Measurements from ENCODE around the gene ITCH.
"Not testable (repeated sequence)": the region's sequence is repeated elsewhere in the genome, so short reads cannot be mapped to it uniquely, and the experiment has no call there.

Gene ITCH

DNA sequence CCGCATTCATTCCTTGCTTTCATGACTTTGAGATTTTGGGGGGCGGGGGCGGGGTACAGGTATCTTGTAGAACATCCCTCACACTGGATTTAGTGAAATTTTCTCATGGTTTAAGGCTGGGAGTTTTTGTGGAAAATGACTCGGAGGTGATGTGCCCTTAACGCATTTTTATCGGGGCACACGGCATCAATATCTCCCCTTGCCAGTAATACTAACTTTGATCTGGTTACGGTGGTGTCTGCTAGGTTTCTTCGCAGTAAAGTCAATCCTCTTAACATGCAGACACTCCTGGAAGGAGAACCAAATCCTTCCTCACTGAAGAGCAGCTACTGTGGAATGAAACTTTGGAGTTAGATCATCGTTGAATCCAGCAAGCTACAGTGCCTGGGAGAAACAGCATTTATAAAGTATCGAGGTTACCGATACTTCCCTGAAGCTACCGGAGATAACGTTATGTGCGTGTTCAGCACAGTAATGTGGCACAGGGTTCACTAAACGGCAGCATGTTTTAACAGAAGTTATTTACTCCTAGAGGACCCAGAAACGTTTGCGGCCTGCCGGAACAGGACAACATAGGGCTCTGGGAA lies 151.9 kb downstream of the ITCH start:
- peak; percentile 42 for DNase-seq

DNA sequence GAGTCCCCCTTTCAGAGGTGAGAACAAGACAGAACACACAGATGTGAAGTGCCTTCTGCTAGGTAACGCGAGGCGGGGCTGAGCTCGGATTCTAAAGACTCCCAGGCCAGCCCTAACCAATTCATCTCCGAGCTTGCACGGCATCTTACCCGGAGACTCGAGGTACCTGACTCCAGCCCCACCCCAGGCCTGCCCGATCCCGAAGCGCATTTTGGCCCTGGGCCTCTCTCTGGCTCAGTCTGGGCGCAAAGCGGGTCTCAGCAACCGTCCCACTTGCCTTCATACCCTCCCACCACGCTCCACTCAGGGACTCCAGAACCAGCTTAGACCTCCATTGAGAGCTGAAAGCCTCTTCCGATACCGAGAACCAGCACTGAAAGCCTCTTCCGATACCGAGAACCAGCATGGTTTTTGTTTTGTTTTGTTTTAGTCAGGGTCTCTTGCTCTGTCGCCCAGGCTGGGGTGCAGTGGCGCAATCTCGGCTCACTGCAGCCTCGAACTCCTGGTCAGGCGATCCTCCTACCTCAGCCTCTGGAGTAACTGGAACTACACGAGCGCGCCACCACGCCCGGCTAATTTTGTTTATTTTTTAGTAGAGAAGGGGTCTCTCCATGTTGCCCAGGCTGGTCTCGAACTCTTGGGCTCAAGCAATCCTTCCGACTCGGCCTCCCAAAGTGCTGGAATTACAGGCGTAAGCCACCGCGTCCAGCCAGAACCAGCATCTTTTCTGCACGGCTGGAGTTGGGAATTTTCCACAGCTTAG lies 152.6 kb downstream of the ITCH start:
- DNase-seq = peak; percentile 87

DNA sequence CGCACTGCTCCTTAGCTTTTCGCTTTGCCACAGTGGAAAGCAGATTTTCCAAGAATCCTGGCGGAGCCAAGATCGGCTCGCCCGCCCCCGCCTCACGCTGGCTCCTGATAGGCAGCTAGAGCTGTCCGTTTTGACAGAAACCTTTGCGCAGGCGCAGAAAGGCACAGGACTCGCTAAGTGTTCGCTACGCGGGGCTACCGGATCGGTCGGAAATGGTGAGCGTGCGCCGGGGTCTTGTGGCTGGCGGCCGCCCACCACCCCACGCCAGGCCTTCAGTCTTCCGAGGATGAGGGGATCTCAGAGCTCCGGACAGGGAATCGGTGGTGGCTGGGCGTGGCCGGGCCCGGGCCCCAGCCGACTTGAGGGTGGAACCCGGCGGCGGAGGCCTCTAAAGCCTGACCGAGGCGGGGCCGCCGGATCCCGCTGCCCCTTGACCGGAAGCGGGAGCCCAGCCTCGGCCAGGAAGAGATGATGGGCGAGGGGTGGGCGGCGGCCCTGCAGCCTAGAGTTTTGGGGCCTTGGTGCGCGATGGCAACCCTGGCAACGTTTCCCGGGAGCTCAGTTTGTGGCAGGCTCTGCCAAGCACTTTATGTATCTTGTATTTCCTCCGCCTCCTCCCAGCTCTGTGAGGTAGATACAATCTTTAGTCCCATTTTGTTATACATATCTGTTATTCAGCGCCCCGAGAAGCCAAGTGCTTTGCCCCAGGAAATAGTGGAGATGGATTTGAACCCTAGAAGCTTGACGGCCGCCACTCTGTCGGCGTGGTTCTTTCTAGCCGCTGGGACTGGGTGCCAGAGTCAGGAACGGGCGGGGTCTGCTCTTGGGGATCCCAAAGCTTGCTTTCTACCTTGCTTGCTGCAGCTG lies 153.4 kb downstream of the ITCH start, which contains the start of gene DYNLRB1:
DYNLRB1 (plus strand) TSS at position 176 of the 867 bp plus-strand sequence; CDS start at position 213, 37 bp downstream.
- DNase-seq = peak; percentile 99

DNA sequence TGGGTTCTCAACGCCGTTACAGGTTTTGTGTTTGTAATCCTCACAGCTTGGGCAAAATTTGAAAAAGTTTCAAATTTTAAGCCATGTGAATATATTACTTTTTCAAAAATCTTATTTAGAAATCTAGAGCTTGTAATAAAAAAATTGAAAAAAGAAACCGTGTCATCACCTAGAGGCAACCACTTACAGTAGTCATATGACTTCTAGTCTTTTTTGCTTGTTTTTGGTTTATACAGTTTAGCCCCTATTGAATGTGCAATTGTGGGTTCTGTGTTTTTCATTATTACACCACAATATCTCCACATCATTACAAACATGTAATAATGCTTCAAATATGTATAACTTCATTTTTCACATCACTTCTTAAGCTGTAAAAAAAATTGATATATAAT lies 154.0 kb downstream of the ITCH start:
- DNase-seq = no peak

DNA sequence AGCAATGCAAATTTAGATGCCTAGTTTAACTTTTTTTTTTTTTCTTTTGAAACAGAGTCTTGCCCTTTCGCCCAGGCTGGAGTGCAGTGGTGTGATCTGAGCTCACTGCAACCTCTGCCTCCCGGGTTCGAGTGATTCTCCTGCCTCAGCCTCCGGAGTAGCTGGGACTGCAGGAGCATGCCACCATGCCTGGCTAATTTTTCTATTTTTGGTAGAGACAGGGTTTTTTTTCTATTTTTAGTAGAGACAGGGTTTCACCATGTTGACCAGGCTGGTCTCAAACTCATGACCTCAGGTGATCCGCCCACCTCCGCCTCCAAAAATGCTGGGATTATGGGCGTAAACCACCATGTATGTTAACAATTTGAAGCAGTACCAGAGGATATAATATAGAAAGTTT lies 155.8 kb downstream of the ITCH start:
- DNase-seq = not testable (repeated sequence)

DNA sequence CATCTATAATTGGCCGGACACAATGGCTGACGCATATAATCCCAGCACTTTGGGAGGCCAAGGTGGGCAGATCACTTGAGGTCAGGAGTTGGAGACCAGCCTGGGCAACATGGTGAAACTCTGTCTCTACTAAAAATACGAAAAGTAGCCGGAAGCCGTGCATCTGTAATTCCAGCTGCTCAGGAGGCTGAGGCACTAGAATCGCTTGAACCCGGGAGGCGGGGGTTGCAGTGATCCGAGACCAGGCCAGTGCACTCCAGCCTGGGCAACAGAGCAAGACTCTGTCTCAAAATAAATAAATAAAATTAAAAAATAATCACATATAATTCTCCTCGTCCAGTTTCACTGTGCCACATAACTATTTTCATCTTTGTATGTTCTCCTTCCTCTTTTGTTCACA lies 156.8 kb downstream of the ITCH start:
- not testable (repeated sequence) for DNase-seq

DNA sequence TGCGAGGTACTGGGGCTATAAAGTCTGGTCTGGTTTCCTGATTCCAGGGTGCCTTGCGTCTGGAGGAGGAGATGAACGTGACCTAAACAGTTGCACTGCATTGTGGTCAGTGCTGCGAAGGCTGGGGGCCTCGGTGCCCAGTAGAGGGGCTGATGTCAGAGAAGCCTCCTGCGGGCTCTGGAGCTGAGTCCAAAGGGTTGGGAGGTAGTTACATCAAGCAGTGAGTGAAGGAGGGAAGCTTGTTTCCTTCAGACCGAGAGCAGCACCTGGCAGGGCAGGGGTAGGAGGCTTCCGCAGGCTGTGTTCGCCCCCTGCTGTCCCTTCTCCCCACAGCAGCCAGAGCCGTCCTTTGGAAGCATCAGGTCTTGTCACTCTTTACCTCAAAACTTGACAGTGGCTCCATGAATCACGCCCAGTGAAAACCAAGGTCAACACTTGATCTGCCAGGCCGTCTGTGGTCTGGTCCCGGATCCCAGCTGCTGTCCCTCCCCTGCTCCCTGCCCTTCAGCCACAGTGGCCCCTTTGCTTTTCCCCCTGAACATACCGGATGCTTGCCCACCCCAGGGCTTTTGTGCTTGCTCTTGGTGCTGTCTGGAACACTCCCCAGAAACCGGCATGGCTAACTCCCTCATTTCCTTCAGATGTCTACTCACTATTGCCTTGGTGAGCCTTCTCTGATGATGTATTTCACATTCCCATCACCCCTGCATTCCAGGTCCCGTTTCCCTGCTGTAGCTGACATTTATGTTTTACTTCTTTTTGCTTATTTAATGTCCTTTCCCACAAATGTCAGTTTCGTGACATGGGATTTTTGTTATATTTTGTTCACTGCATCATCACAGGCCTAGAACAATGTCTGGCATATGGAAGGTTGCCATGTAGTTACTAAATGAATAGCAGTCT lies 160.1 kb downstream of the ITCH start:
- DNase-seq = peak; percentile 45

DNA sequence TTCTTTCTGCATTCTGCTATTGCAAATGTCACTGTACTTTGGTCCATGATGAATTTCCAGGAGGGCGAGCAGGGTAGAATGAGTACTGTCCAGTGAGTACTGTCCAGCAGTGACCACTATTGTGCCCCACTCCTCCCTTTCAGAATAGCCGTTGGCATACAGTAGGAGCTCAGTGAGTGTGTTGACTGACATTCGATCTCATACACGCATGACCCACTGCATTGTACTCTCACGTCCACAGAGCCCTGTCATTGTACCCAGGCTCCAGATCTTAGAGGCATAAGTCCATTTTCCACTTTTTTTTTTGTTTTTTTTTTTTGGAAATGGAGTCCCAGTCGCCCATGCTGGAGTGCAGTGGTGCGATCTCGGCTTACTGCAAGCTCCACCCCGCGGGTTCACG lies 161.4 kb downstream of the ITCH start:
- no peak for DNase-seq

DNA sequence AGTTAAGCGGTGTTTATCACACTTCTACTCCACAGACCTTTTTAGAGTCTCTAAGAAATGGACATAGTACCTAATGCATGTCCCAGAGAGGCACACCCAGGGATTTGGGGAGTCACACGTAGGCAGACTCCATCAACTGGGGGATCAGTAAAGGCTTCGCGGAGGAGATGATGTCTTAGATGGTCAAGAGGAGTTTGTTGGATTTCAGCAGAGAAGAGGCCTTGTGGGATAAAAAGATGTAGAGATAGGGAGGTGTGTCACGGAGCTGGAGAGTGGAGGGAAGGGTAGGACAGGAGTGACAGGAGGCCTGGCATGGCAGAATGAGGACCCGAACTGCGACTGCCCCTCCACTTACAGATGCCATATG lies 162.3 kb downstream of the ITCH start:
- no peak for DNase-seq

DNA sequence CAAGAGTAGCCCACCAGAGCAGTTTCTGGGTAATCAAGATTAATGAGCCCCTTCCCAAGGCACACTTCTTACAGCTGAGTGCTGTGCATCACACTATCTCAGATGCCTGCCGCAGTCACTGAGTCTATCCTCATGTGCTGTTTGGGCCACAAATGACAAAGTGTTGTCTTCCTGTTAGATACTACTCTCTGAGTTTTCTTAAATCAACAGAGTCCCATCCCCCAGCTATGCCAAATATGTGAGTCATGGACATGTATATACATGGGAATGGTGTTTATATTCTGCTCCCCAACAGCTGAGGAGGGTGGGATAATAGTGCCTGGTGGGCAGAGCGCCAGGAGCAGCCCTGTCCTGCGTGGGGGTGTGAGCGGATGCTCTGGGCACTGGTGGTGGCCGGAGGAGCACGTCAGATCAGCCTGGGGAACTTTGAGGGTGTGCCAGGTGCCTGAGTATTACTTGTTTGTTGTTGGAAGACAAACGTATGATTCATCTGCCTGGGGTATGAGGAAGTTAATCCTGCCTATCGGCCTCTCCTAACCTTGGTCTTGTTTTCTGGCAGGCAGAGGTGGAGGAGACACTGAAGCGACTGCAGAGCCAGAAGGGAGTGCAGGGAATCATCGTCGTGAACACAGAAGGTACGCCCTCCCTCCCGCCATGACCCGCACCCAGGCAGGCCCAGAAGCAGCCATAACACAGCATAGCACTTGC lies 162.8 kb downstream of the ITCH start:
- DNase-seq = peak; percentile 60

DNA sequence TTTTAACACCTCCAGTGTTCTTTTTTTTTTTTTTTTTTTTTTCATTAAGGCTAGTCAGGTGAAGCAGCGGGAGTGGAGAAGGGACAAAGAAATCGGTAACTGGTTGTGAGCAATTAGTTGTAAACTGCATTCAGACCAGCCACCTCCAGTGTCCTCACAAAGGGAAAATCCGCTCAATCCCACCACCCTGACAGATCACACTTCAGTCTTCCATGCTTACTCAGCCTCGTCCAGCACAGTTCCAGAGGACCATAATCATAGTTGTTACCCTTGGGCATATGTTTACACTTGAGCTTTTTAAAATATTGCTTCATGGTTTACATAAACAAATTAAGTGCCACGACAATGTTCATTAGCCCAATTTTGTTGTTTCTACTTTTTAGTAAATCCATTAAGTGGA lies 163.4 kb downstream of the ITCH start:
- DNase-seq = no peak

DNA sequence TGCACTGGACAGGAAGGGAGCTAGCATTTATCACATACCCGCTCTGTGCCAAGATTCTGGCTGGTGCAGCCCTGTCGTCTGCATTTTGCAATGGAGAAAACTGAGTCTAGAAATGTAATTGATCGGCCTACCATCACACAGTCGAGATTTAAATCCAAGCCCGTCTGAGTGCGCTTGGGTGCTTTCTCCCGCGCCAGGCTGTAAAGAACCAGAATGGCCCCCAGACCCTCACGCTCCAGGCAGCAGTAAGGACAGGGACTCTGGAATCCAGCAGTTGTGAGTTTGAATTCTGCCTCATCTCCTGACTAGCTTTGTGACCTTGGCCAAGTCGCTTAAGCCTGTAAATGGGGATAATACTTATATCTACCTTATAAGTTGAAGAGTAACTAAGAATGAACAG lies 163.9 kb downstream of the ITCH start:
- no peak for DNase-seq

DNA sequence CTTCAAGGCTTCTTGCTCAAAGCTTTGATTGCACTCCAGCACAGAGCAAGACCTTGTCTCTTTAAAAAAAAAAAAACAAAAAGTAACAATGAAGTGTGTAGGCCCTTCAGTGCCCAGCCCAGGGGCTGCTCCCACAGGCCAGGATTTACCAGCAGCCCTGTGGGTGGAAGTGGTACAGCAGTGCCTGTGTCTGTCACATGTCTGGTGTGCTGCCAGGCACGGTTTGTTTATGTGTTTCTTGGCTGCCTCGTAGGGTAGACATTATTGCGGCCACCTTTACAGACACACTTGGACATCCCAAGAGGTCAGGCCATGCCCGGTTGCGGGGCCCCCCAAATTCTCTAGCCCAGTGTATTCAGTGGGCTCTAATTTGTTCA lies 165.8 kb downstream of the ITCH start:
- DNase-seq = no peak

DNA sequence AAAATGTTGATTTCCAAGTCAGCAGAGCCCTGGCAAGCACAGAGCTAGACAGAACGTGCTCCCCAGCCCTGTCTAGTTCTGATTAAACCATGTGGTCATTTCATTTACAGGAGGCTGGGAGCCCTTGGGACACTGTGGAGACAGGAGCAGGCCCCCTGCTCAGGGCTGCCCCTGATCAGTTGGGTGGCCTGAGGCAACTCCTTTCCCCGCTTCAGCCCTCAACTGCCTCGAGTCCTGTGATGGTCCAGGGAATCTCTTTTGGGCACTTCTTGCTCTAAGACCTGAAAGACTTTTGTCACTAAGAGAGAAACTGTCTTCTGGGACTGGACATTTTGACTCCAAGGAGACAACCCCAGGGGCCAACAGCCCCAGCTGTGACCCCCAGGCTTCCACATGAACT lies 166.7 kb downstream of the ITCH start:
- no peak for DNase-seq

DNA sequence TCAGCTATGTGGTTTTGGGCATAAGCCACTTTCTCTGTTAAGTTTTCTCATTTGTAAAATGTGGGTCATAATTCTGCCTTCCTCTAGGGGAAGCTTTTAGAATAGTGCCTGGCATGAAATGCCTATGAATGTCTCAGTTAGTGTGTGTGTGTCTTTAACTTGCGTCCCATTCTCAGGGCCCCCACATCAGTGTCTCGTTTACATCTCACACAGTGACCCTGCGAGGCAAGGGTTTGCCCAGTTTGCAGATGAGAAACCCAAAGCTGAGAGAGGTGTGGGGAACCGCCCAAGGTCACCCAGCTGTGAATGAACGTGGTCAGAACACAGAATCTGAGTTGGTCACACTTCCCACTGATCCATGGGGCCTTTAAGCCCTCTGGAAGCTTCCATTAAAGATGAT lies 167.3 kb downstream of the ITCH start:
- no peak for DNase-seq

DNA sequence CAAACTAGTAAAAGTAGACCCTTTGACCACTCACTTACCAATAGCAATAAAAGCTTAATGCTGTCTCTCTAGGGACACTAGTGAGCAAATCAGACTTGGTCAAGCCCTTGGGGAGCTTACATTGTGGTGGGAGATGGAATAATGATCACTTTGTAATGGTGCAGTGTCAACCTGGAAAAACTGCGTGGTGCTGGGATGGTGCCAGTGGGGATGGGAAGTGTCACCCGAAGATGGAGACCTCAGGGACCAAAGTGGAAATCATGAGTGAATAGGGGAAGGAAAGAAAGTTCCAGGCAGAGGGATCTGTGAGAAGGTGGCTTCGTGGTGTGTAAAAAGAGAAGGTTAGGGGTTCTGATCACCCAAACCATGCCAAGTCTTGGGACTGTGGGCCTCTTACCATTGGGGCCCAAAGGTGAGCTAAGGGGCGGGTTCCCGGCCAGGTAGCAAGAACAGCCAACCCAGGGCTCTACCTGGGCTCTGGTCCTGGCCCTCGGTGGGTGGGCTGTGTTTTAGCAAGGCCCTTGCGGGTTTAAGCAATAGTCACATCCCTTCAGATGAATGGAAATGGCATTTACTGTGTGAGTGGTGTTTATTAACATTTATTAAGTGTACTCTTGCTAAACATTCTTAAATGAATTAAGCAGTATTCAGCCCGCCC lies 168.7 kb downstream of the ITCH start:
- DNase-seq = no peak

DNA sequence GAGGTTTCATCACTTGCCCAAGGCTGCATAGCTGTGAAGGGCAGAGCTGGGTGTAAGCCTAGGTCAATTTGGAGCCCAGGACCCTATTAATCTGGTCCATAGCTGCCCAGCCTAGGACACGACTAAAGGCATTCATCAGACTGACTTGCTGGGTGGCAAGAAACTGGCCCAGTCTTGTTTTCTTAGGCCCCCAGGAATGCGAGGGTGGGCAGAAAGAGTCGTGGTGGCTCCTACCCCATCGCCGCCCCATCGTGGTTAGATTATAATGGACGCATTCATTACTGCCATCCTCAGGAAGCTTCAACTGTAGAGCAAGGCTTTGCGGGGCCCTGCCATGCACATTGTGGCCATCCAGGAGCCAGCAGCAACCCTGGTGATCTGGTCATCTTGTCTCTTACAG lies 169.2 kb downstream of the ITCH start:
- no peak for DNase-seq

DNA sequence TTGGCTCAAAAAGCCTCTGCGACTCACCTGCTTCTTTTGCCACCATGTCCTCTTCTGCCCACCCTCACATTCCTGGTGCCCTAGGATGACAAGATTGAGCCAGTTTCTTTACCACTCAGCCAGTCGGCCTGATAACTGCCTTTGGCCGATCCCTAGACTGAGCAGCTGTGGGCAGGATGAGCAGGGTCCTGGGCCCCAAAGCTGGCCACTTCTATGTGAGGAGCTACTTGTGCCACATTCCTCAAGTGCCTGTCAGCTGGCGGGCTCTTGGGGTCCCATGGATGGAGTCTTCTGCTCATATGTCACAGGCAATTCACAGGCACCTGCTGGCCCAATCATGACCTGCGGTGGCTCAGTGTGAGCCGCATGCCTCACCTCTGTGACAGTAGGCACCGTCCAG lies 169.7 kb downstream of the ITCH start:
- no peak for DNase-seq

DNA sequence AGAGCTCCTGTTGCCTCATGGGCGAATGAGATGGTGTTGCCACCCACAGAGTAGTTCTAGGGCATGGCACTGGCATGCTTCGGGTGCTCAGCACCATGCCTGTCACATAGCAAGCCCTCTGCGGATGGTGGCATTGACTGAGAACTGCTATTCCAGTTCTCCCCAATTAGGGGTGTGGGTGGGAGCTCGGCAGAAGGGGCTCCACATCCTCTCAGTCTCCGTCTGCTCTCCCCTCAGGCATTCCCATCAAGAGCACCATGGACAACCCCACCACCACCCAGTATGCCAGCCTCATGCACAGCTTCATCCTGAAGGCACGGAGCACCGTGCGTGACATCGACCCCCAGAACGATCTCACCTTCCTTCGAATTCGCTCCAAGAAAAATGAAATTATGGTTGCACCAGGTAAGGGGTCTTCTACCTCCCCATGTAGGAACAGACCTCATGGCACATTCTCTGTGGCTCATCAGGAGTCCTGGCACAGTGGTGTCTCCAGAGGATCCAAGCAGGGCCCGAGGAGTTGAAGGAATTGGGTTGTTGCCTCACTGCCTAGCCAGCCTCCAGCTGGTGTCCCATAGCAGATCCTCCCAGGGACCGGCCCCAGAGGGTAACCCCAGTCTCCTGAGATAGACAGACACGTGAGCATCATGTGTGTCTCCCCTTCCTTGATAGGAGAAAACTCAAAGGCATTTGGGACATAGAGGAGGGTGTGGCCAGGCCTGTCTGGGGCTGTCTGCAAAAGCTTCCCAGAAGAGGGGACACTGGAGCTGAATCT lies 171.5 kb downstream of the ITCH start:
- no peak for DNase-seq

DNA sequence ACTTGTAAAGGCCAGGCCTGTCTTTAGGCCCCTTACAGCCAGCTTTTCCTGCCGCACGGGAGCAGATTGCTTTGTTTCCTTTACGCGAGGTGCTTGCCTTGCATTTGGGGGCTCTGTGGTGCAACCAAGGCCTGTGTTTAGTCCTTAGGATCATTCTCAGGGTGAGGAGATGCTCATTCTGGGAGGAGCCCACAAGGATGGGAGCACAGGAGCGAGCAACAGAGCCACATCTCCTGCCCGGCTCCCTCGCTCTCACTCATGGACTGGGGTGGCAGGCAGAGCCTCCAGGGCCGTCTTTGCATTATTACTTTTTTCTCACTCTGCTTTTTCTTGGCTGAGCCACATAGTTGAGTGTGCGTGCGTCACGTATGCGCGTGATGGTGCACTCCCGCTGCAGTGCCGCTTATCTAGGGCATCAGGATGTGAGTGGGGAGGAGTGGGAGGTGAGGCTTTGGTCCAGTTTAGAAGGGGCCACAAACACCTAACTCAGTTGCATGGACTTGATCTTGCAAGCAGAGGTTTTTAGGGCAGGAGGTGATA lies 172.3 kb downstream of the ITCH start:
- DNase-seq = no peak

DNA sequence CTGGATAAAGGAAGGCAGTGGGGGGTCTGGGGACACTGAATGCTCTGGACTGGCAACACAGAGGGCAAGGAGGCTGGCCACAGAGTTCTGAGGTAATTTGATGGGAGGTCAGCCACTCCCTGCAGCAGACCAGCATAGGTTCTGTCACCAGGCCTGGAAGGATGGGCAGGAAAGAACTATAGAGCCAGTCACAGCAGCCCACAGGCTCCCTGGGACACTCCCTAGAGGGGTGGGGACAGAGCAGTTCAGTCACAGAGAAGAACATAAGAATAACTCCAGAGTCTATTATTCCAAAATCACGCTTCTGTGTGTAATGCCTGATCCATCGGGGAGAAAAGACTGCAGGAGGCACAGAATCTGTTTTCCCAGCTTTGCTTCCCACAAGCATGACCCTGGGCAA lies 172.8 kb downstream of the ITCH start:
- DNase-seq = no peak
